Vagina (tissue), 2 donors: ENCODE results near the gene MACROD2. TPM values are rescaled to one million over a fixed set of nuclear protein-coding genes. Genes with fewer than 3 reads are reported as not detected.
A peak's percentile ranks its signal among the peaks of the same experiment; 100 is the strongest.

Source experiments
- DNase-seq, 2 donors: peaks; one replicate each; pipeline ENCODE4 v3.0.0-alpha.2; 2017; ENCODE audit errors: extremely low spot score in 2 of 2
- H3K27ac ChIP-seq: fragments of 200-600 bp; sonication (generic); one replicate; pipeline ENCODE4 v1.5.1; 2019
- H3K27me3 ChIP-seq: fragments of 200-600 bp; sonication (generic); one replicate; pipeline ENCODE4 v1.5.1; 2019
- H3K36me3 ChIP-seq, 2 donors: fragments of 200-600 bp; sonication (generic); one replicate each; pipeline ENCODE4 v1.5.1; 2017 to 2019
- H3K4me1 ChIP-seq: fragments of 200-600 bp; sonication (generic); one replicate; pipeline ENCODE4 v1.5.1; 2019
- H3K4me3 ChIP-seq, 2 donors: fragments of 200-600 bp; sonication (generic); 1 replicate in 1 of 2; 2 replicates in 1 of 2; pipeline ENCODE4 v1.5.1; 2016 to 2019
- H3K9me3 ChIP-seq: fragments of 200-600 bp; sonication (generic); one replicate; pipeline ENCODE4 v1.5.1; 2019
- CTCF ChIP-seq, 3 experiments: fragments of 450-650 bp in 2 of 3; fragments of 200-600 bp in 1 of 3; sonication (generic) in 1 of 3; IDR thresholded peaks; one replicate each; pipeline ENCODE4 v1.5.1; 2017 to 2019; ENCODE audit warnings: antibody characterized with exemption in 3 of 3, mild to moderate bottlenecking in 2 of 3, moderate library complexity in 2 of 3
- POLR2A ChIP-seq, 2 donors: fragments of 450-650 bp; IDR thresholded peaks; one replicate each; pipeline ENCODE4 v1.6.1; 2017; ENCODE audit warnings: antibody characterized with exemption in 2 of 2, mild to moderate bottlenecking in 2 of 2, moderate library complexity in 2 of 2
- POLR2AphosphoS5 ChIP-seq, 2 donors: sonication (generic); formaldehyde crosslinking; IDR thresholded peaks; one replicate each; pipeline ENCODE4 v1.9.0; 2017; ENCODE audit warnings: antibody characterized with exemption in 2 of 2, mild to moderate bottlenecking in 2 of 2, low read depth in 1 of 2; ENCODE audit not compliant: insufficient read depth in 1 of 2
- intact Hi-C: fragments of 100-400 bp; cut with DNase I; formaldehyde crosslinking; loops from one replicate; pipeline ENCODE4 v1.15.1; 2023
- total RNA-seq: library from RNA; depleted of rRNA; stranded (reverse); fragments of >200 nt; gene quantifications from one replicate; pipeline ENCODE4 v1.2.3, GENCODE V29; 2016

MACROD2 gene
- total RNA-seq, 1 donor from 2014 or later, result 12.5 TPM

GRCh38 chr20:14333721-14334120 lies 338.4 kb downstream of the MACROD2 start:
- intact Hi-C loops, result no loop called here
- DNase-seq, result no peak
- Histone ChIP-seq H3K4me1 (peaks cover 20% of the 10 kb centered on the region), H3K4me3 (peak overlapping the region in 1 of 2 donors; percentile 52), H3K36me3 (no peaks in the 10 kb centered on the region), H3K27ac (no peak overlapping the region), H3K27me3 (no peaks in the 10 kb centered on the region), H3K9me3 (no peaks in the 10 kb centered on the region)
- TF ChIP-seq POLR2AphosphoS5 (IDR thresholded peaks at IDR 0.05; ENCODE audit: insufficient read depth in 1 of 2, low read depth in 1 of 2) (no peak), POLR2A (IDR thresholded peaks at IDR 0.05) (no peak), CTCF (IDR thresholded peaks at IDR 0.05) (no peak)

GRCh38 chr20:14334306-14334930 lies 339.1 kb downstream of the MACROD2 start:
- no peaks in the 10 kb centered on the region for H3K9me3 ChIP-seq
- no peaks in the 10 kb centered on the region for H3K27me3 ChIP-seq
- intact Hi-C loops, result no loop called here
- no peaks in the 10 kb centered on the region for H3K36me3 ChIP-seq
- TF ChIP-seq POLR2AphosphoS5 (IDR thresholded peaks at IDR 0.05; ENCODE audit: insufficient read depth in 1 of 2, low read depth in 1 of 2), result no peak
- no peak for TF ChIP-seq POLR2A (IDR thresholded peaks at IDR 0.05)
- no peak for DNase-seq
- peaks cover 20% of the 10 kb centered on the region for H3K4me1 ChIP-seq
- peak overlapping the region in 1 of 2 donors; percentile 52 for H3K4me3 ChIP-seq
- H3K27ac ChIP-seq, result no peak overlapping the region

- Histone ChIP-seq H3K4me1 (peaks cover 20% of the 10 kb centered on the region), H3K4me3 (peak overlapping the region in 1 of 2 donors; percentile 52), H3K9me3 (no peaks in the 10 kb centered on the region), H3K27ac (no peak overlapping the region), H3K27me3 (no peaks in the 10 kb centered on the region), H3K36me3 (no peaks in the 10 kb centered on the region)
- intact Hi-C loops, result no loop called here
- DNase-seq, result no peak
- TF ChIP-seq CTCF (IDR thresholded peaks at IDR 0.05) (no peak), POLR2A (IDR thresholded peaks at IDR 0.05) (no peak), POLR2AphosphoS5 (IDR thresholded peaks at IDR 0.05; ENCODE audit: insufficient read depth in 1 of 2, low read depth in 1 of 2) (no peak)
Measured at GRCh38 chr20:14335052-14335451, 339.7 kb downstream of the MACROD2 start.

GRCh38 chr20:14336686-14337085 lies 341.4 kb downstream of the MACROD2 start:
- DNase-seq, result no peak
- no peaks in the 10 kb centered on the region for H3K36me3 ChIP-seq
- H3K4me1 ChIP-seq, result peaks cover 20% of the 10 kb centered on the region
- no peaks in the 10 kb centered on the region for H3K27me3 ChIP-seq
- TF ChIP-seq POLR2A (IDR thresholded peaks at IDR 0.05), result no peak
- TF ChIP-seq CTCF (IDR thresholded peaks at IDR 0.05), result no peak
- TF ChIP-seq POLR2AphosphoS5 (IDR thresholded peaks at IDR 0.05; ENCODE audit: insufficient read depth in 1 of 2, low read depth in 1 of 2), result no peak
- no peaks in the 10 kb centered on the region for H3K9me3 ChIP-seq
- peak overlapping the region; percentile 43 to 52 for H3K4me3 ChIP-seq
- peak overlapping the region; percentile 56 for H3K27ac ChIP-seq
- intact Hi-C loops, result no loop called here

GRCh38 chr20:14337400-14338171 lies 342.3 kb downstream of the MACROD2 start, which contains the start of gene FLRT3:
FLRT3 (minus strand) TSS chr20:14337612; CDS start chr20:14327506, 10,106 bp downstream.
- DNase-seq, result peak in 1 of 2 donors; percentile 90
- Histone ChIP-seq H3K27ac (peak within 1 kb of the TSS; percentile 56), H3K4me3 (peak within 1 kb of the TSS; percentile 43 to 52), H3K9me3 (no peaks in the 10 kb centered on the region), H3K4me1 (peaks cover 20% of the 10 kb centered on the region), H3K27me3 (no peaks in the 10 kb centered on the region), H3K36me3 (no peaks in the 10 kb centered on the region)
- intact Hi-C loops, result no loop called here
- TF ChIP-seq POLR2AphosphoS5 (IDR thresholded peaks at IDR 0.05; ENCODE audit: insufficient read depth in 1 of 2, low read depth in 1 of 2), result peak; percentile 56
- peak; percentile 45 to 68 (median 50) for TF ChIP-seq CTCF (IDR thresholded peaks at IDR 0.05)
- peak in 1 of 2 donors; percentile 50 for TF ChIP-seq POLR2A (IDR thresholded peaks at IDR 0.05)
